Stimulated activated CD4-positive, alpha-beta T cell treated with anti-CD3 and anti-CD28 coated beads, TNF-alpha, amount 100 ng/mL, for 4 hours (primary cell): ENCODE data around the gene ARHGAP21.
"Not testable (repeated sequence)": the region's sequence is repeated elsewhere in the genome, so short reads cannot be mapped to it uniquely, and the experiment has no call there.

Experiments
- DNase-seq, 3 experiments: peaks; one replicate each; pipeline ENCODE4 v3.0.0-alpha.2; 2020; ENCODE audit warnings: low read depth in 3 of 3

ARHGAP21 gene

DNA sequence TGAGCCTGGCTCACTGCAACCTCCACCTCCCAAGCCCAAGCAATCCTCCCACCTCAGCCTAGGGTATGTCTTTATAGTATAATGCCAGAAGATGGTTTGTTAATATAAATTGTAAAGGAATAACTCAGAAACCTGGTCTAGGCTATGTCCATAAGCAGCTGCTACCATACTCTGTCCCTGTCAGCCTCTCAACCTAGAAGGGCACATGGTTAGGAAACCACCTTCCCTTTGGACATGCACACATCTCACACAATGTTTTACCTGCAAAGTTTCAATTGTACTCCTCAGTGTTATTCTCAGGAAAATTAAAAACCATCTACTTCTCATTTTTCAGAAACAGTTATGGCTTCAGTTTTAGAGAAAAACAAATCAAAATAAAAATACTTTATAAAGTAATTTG lies 40.1 kb downstream of the ARHGAP21 start:
- no peak for DNase-seq

DNA sequence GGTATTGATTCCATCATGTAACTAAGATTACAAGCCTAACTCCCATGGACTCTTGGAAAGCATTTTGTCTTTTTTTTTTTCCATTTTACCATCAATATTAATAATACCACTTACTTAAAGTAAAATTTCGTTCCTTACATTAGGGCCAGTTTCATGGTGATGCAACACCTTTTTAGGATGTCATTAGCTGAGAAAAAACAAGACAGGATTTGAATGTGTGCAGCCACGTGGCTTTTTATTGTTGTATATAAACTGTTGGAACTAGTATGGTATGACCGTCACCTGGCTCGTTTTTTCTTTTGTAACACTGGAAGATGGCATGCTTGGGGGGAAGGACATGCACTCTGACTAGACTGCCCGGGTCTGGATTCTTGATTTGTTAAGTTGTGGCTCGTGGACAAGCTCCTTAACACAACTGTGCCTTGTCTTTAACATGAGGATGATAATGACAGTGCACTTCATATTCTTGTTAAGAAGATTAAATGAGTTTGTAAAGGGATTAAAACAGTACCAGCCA lies 42.1 kb downstream of the ARHGAP21 start:
- DNase-seq, result no peak

DNA sequence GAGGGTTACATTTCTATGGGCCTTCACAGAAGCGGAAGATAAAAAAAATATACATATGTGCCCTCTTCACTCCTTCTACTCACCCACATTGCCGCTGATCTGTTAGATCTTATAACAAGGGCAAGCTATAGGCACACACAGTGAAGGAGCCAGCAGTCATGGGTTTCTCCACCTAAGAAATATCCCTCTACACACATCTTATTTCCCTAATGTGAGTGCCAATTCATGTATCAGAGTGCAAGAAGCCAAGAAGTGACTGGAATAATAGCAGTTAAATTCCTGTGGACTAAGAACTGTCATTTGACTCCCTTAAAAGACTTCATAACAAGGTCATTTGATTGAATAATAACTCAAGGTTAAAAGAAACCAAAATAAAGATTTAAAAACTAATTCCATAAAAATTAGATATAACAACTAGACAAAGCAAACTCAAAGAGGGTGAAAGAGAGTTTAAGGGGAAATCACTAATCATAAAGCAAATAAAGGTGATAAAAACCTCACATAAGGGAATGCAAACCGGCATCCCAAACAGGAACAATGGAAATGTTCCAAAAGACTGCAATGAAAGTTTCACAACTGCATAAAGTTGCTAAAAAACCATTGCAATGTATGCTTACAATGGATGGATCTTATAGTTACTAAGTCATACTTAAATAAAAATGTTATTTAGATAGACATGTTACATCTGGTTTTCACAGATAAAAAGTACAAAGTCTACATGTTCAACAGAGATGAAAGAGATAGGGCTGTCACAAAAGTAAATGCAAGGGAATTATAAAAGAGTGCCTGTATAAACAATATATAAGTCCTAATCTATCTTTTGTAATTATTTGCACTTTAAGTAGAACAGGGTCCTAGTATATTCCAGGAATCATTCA lies 42.8 kb downstream of the ARHGAP21 start:
- no peak for DNase-seq

DNA sequence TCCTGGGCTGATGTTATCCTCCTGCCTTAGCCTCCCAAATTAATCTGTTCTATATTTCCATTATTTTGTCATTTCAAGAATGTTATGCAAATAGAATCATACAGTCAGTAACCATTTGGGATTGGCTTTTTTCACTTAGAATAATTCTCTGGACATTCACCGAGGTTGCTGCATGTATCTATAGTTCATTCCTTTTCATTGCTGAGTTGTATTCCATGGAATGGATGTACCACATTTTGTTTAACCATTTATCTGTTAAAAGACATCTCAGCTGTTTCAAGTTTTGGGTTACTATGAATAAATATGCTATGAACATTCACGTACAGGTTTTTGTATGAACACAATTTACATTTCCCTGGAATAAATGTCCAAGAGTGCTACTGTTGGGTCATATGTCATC lies 44.9 kb downstream of the ARHGAP21 start:
- DNase-seq, result no peak

DNA sequence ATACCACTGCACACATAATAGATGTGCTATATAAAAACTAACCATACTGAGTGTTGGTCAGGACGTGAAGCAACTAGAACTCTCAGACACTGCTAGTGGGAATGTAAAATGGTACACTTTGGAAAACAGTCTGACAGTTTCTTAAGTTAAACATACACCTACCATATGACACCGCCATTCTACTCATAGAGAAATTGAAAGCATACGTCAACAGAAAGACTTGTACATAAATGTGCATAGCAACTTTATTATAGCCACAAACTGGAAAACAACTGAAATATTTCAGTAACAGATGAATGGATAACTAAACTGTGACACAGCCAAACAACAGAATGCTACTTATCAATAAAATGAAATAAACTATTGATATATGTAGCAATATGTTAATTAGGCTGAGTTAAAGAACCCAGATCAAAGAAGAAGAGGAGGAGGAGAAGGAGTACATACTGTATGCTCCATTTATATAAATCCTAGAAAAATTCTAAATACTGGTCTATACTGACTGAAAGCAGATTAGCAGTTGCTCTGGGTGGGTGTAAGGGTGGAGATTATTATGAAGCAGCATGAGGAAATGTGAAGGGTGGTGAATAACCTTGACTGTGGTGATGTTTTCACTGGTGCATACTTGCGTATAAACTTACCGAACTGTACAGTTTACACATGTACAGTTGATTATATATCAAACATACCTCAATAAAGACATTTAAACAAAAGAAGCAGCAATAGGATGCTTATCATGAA lies 48.6 kb downstream of the ARHGAP21 start:
- no peak for DNase-seq

DNA sequence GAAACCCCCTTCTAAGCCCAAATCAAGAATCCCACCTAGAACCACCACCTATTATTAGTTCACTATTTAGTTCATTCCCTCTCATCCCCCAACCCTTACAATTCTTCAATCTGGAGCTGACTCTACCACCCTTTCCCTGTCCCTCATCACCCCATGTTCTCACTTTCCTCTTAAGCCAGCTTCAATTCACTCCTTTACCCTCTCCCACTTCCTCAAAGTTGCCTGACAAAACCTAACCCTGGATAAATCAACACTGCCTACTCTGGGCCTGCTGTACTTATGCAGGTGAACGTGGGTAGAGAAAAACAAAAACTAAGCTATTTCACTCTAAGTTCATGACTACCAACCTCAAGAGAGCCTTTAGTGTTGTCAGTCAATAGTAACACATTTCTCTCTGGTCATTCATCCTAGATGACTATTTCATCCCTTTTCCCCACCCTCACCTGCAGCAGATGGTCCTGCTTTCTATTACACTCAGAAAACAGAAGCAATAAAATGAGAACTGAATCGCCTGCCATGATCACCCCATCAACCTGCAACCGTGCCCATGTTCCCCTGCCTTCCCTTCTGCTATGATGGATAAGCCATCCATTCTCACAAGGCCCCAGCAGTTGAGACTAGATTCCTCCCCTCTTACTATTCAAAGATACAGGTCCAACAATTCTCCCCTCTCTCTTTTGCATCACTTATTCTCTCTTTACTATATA lies 52.6 kb downstream of the ARHGAP21 start:
- DNase-seq, result no peak

DNA sequence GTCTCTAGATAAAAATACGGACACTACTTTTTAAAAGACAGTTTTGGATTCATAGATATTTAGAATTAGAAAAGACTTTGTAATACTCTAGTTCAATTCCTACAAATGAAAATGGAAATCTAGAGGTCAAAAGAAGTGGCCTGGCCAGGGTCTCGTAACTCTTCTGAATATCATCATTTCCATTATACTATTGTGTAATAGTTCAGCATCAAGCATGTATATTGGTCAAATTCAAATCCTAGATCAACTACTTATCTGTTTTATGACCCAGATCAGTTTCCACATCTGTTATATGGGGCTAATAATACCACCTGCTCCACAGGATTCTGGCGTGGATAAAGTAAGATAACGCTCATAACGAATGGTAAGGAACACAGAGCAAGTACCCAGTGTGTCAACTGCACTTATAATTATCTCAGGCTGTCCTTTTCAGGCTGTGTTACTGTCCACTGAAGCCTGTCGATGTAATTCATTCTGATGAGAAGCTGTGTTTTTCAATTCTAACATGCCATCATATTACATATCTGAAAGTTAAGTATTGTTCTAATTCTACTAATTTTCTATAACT lies 54.3 kb downstream of the ARHGAP21 start:
- no peak for DNase-seq

DNA sequence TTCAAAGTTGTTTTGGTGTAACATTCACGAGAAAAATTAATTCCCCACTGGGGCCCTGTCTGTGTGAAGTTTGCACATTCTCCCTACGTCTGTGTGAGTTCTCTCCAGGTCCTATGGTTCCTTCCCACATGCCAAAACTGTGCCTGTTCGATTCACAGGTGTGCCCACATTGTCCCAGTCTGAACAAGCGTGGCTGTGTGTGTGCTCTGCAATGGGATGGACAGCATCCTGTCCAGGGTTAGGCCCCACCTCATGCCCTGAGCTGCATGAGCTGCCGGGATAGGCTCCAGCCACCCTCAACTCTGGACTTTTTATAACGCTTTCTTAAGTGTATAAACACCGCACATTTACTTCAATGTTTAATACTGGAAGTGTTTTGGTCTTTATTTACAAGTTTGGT lies 55.4 kb downstream of the ARHGAP21 start:
- no peak for DNase-seq

DNA sequence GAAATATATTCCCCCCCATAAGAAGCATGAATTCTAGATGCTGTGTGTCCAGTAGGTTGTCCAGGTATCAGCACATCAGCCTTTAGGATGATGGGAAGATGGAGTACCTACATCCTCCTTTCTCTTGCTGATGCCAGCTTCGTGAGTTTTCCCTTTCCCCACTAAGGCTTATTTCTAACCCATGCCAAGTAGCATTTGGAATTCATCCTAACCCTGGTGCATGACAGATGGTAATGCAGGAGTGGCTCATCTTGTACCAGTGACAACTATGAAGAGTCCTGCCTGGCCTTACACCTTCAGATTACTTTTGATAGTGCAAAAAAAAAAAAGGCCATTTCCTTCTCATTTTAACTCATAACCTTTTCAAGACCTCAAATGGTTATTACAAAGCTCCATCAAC lies 58.7 kb downstream of the ARHGAP21 start:
- no peak for DNase-seq

DNA sequence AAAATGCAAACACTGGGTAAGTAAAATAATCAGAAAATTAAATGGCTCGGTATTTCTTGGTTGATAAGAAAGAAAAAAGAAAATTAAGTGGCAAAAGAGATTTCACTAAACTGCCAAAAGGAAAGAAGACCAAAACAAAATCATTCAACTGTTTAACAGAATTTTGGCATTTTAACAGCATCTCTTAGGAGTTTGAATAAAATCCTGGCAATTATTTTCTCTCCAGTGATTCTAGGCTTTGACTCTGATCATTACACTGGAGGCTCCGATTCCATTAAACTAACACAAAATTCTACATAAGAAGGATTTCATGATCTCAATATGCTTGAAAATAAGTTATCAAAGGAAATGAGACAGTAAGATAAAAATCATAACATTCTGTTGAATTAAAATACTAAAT lies 62.3 kb downstream of the ARHGAP21 start:
- DNase-seq, result no peak

DNA sequence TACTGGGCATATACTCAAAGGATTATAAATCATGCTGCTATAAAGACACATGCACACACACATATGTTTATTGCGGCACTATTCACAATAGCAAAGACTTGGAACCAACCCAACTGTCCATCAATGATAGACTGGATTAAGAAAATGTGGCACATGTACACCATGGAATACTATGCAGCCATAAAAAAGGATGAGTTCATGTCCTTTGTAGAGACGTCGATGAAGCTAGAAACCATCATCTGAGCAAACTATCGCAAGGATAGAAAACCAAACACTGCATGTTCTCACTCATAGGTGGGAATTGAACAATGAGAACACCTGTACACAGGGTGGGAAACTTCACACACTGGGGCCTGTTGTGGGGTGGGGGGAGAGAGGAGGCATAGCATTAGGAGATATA lies 65.4 kb downstream of the ARHGAP21 start:
- not testable (repeated sequence) for DNase-seq

DNA sequence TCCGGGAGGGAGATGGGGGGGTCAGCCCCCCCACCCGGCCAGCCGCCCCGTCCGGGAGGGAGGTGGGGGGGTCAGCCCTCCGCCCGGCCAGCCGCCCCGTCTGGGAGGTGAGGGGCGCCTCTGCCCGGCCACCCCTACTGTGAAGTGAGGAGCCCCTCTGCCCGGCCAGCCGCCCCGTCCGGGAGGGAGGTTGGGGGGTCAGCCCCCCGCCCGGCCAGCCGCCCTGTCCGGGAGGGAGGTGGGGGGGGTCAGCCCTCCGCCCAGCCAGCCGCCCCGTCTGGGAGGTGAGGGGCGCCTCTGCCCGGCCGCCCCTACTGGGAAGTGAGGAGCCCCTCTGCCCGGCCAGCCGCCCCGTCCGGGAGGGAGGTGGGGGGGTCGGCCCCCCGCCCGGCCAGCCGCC lies 67.4 kb downstream of the ARHGAP21 start:
- not testable (repeated sequence) for DNase-seq

DNA sequence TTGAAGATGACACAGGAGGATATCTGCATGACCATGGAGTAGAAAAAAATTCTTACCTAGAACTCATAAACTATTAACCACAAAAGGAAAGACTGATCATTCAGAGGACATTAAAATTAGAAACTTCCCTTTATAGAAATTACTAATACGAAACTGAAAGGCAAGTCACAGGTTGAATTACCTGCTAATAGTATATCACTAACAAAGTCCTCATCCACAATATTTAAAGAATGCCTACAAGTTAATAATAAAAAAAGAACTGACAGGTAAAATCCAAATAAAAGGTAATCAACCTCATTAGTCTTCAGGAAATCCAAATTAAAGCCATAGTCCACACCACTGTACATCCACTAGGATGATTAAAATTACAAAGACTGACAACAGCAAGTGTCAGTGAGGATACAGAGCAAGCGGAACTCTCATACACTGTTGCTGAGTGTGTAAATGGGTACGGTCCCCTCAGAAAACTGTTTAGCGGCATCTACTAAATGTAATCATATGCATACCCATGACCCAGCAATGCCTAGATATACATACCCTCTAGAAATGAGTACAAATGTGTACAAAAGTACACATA lies 71.2 kb downstream of the ARHGAP21 start:
- DNase-seq, result no peak

DNA sequence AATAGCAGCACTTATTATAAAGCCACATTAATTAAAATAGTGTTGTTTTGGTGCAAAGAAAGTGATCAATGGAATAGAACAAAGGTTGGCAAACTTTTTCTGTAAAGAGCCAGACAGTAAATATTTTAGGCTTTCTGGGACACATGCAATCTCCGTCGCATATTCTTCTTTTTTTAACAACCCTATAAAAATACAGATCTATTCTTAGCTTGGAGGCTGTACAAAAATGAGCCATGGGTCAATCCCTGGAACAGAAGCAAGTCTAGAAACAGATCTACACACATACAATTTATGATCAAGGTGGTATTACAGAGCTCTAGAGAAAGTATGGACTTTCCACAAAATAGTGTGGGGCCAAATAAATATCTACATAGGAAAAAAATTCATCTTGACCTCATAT lies 71.8 kb downstream of the ARHGAP21 start:
- no peak for DNase-seq

DNA sequence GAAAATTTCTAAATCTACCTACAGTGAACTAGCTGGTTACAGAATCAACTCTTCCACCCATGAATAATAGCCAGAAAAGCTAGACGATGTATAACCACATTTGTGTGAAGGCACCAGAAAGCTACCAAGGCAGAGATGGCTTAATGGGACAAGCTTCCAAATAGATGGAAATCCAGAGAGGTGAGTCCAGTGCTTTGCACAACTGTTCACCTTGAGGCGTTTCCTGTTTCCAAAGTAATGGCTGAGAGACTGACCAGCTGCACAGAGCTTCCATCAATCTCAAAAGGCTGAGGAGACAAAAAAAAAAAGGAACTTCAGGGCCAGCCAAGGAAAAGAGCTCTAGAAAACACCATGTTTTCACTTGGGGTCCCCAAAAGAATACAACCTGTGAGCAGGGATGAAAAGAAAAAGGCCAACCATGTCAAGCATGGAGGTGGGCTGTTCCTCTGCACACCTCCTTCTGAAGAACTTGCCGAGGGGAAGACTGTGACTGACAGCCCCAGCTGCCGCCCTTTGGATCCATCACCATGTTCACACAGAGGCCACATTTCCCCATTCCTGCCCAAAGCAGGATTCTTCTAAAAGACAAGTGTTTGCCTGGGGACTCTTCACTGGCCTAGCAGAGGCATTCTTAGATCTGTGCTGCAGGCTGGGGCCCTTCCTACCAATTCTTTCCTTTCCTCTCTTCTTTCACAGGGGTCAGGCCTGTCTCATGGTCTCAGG lies 72.9 kb downstream of the ARHGAP21 start:
- DNase-seq, result no peak

DNA sequence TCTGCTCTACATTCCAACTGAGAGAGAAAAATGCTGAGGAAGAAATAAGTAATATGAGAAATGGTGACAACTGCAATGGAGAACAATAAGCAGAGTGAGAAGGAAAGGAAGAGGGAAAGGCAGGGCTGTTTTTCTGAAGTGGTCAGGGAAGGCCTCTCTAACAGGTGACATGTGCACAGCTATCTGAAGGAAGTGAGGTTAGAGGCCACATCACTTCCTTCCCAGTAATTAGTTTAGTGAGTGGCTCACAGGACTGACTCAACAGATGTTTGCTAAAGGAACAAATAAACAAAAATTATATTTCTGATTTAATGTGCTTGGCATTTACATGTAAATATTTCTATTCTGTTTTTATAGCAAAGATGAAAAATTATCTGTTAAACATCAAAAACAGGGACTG lies 77.9 kb downstream of the ARHGAP21 start:
- no peak for DNase-seq

DNA sequence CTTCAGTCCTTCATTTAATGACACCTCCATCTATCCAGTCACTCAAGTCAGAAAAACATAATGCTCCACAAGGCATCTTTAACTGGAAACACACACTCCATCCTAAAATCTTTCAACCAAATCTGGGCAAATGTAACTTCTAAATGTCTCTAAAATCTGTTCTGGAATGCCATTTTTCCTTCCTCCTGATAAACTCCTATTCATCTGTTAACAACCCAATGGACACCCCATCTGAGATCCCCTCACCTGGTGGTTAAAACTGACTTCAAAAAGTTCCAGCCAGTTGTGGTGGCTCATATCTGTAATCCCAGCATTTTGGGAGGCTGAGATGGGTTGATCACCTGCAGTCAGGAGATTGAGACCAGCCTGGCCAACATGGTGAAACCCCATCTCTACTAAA lies 78.7 kb downstream of the ARHGAP21 start:
- DNase-seq, result no peak

DNA sequence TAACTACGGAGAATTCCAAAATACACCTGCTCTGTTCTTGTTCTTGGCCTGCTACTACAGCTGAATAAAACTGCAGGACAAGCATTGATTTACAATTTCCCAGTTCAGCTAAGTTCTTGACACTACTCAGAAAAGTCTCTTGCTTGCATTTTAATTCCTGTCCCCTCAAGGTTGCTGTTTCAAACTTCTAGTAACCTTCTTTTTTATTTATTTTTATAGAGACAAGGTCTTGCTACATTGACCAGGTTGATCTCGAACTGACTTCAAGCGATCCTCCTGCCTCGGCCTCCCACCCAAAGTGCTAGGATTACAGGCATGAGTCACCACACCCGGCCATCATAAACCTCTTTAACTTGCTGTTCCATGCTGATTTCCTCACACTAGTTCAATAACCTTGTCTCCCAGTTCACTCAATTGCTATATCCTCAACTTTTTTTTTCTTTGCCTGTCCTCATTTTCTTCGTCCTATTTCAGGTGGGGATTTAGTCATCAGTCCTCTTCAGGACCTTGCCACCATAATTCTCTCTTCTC lies 79.9 kb downstream of the ARHGAP21 start:
- no peak for DNase-seq

DNA sequence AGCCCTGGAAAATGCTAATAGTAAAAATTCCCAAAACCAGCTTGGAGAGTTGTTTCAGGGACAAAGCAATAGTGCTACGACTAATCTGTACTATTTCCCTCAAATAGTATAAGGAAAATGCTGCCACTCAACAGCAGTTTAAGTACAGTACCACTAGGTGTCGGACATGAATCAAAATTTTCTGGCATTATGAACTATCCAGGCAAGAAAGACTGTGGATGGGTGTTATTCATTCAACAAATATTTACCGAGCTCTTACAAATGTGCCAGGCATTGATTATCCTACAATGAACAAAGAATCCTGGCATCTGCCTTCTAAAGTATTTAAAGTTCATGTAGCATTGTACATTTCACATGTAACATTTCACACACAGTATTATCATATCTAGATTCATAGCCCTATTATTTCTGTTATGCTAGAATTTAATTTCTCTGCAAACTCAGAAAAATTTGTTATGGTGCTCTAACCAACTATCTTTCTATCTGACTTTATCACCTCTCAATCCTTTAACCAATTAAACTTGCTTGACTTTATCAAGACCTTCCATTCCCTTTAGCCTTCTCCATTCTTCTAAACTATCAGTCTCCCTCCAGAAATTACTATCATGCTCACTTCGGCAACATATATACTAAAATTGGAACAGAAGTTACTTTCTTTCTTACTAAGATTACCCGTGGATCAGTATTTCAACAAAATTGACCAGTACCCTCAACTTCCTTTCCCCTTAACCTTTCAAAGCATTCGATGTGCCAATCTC lies 80.6 kb downstream of the ARHGAP21 start:
- DNase-seq, result no peak

DNA sequence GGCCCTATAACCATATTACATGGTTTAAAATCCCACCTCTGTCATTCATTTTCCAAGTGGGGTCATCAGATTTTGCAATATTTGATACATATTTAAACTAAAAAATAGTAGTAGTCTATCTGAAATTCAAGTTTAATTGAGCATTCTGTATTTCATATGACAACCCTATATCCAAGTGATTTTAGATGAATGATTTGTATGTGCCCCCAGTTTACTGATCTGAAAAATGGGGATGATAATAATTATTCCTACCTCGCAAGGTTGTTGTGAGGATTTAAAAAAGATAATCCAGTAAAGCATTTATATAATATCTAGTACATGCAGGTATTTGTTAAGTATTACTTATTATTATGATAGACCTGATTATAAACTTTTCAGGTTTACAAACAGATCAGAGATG lies 84.6 kb downstream of the ARHGAP21 start:
- no peak for DNase-seq
